GM12873 (cell line): ENCODE measurements around the gene HMCN1.

Experiments
- CTCF ChIP-seq: IDR thresholded peaks from 2 replicates; pipeline ENCODE4 v1.5.1; 2012; ENCODE audit warnings: low read depth, mild to moderate bottlenecking, moderate library complexity, low read length, control low read depth; ENCODE audit not compliant: insufficient read depth; ENCODE audit errors: missing control alignments

Gene HMCN1

GRCh38 chr1:185742403-185742802, 8.2 kb downstream of the HMCN1 start:
- TF ChIP-seq CTCF: no peak

GRCh38 chr1:185745165-185745564, 11.0 kb downstream of the HMCN1 start:
- no peak for TF ChIP-seq CTCF

GRCh38 chr1:185759061-185759460, 24.9 kb downstream of the HMCN1 start:
- TF ChIP-seq CTCF: no peak

GRCh38 chr1:185761841-185762240, 27.6 kb downstream of the HMCN1 start:
- TF ChIP-seq CTCF: no peak

GRCh38 chr1:185767508-185768120, 33.4 kb downstream of the HMCN1 start:
- TF ChIP-seq CTCF: no peak

- no peak for TF ChIP-seq CTCF
Measured at GRCh38 chr1:185768371-185768770, 34.2 kb downstream of the HMCN1 start.

- TF ChIP-seq CTCF: no peak
Measured at GRCh38 chr1:185769136-185769535, 34.9 kb downstream of the HMCN1 start.
